Glutamatergic neuron (in vitro differentiated cells): ENCODE measurements around the gene PLEKHM2. TPM values are rescaled to one million over a fixed set of nuclear protein-coding genes. Genes with fewer than 3 reads are reported as not detected.

Source experiments
- DNase-seq: peaks from one replicate; pipeline ENCODE4 v3.0.0; 2022
- H3K27ac Mint-ChIP-seq: one replicate; pipeline ENCODE4 v1.8.0; 2020; ENCODE audit warnings: mild to moderate bottlenecking, mixed read lengths, inconsistent platforms; ENCODE audit not compliant: unreplicated experiment
- H3K27me3 Mint-ChIP-seq: one replicate; pipeline ENCODE4 v1.8.0; 2020; ENCODE audit warnings: mild to moderate bottlenecking, moderate library complexity, mixed read lengths, inconsistent platforms; ENCODE audit not compliant: unreplicated experiment
- H3K36me3 Mint-ChIP-seq: one replicate; pipeline ENCODE4 v1.8.0; 2020; ENCODE audit warnings: mild to moderate bottlenecking, mixed read lengths, inconsistent platforms; ENCODE audit not compliant: unreplicated experiment
- H3K4me1 Mint-ChIP-seq: one replicate; pipeline ENCODE4 v1.8.0; 2020; ENCODE audit warnings: mild to moderate bottlenecking, low read depth, mixed read lengths, inconsistent platforms; ENCODE audit not compliant: unreplicated experiment
- H3K4me3 Mint-ChIP-seq: one replicate; pipeline ENCODE4 v1.8.0; 2020; ENCODE audit warnings: mild to moderate bottlenecking, mixed read lengths, inconsistent platforms; ENCODE audit not compliant: unreplicated experiment
- H3K9me3 Mint-ChIP-seq: one replicate; pipeline ENCODE4 v1.8.0; 2020; ENCODE audit warnings: mild to moderate bottlenecking, moderate library complexity, mixed read lengths, inconsistent platforms; ENCODE audit not compliant: unreplicated experiment
- total RNA-seq: library from RNA; stranded (reverse); fragmentation: NEBNext Ultra II Directional; extraction: Animal tissue kit (Norgen Biotek cat#: 25700); gene quantifications from one replicate; pipeline ENCODE4 v1.2.1, GENCODE V29; 2021; ENCODE audit not compliant: unreplicated experiment
- TF ChIP-seq, protein P1 (sequence below): fragments of 200-600 bp; sonication (generic); IDR thresholded peaks from one replicate; pipeline ENCODE4 v1.5.0; 2021; ENCODE audit not compliant: partially characterized antibody, unreplicated experiment

Gene PLEKHM2
- total RNA-seq, 1 donor from 2014 or later = 66.9 TPM

GRCh38 chr1:15719381-15720120 is 35.4 kb downstream of the PLEKHM2 start:
- DNase-seq = no peak
- H3K36me3 Mint-ChIP-seq = no peaks in the 10 kb centered on the region
- H3K9me3 Mint-ChIP-seq = peaks cover 14% of the 10 kb centered on the region
- no peak overlapping the region for H3K27ac Mint-ChIP-seq
- peaks cover 10% of the 10 kb centered on the region for H3K27me3 Mint-ChIP-seq
- no peak overlapping the region for H3K4me3 Mint-ChIP-seq
- TF ChIP-seq, protein P1, sequence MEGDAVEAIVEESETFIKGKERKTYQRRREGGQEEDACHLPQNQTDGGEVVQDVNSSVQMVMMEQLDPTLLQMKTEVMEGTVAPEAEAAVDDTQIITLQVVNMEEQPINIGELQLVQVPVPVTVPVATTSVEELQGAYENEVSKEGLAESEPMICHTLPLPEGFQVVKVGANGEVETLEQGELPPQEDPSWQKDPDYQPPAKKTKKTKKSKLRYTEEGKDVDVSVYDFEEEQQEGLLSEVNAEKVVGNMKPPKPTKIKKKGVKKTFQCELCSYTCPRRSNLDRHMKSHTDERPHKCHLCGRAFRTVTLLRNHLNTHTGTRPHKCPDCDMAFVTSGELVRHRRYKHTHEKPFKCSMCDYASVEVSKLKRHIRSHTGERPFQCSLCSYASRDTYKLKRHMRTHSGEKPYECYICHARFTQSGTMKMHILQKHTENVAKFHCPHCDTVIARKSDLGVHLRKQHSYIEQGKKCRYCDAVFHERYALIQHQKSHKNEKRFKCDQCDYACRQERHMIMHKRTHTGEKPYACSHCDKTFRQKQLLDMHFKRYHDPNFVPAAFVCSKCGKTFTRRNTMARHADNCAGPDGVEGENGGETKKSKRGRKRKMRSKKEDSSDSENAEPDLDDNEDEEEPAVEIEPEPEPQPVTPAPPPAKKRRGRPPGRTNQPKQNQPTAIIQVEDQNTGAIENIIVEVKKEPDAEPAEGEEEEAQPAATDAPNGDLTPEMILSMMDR = no peak
- H3K4me1 Mint-ChIP-seq = peaks cover 14% of the 10 kb centered on the region

DNA sequence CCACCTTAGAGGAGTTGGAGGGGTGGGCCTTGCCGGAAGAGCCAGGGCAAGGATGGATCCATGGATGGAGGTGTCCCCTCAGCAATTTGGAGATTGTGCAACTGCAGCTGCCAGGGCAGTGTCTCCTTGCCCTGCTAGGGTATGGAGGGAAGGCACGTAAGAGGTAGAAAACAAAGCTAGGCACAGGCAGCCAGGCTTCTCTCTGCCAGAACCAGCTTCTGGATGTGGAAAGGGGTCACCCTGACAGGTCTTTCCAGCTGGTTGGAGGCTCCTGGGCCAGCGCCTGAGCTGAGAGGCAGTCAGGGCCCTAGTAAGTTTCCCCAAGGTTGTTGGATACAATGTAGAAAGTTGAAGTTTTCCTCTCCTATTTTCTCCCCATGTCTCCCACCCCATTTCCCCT is 36.7 kb downstream of the PLEKHM2 start:
- Mint-ChIP-seq H3K27me3 (peaks cover 10% of the 10 kb centered on the region), H3K4me1 (peaks cover 13% of the 10 kb centered on the region), H3K9me3 (peaks cover 12% of the 10 kb centered on the region), H3K4me3 (no peak overlapping the region), H3K27ac (no peak overlapping the region), H3K36me3 (peaks cover under 1% of the 10 kb centered on the region)
- no peak for DNase-seq
- TF ChIP-seq, protein P1 = no peak

DNA sequence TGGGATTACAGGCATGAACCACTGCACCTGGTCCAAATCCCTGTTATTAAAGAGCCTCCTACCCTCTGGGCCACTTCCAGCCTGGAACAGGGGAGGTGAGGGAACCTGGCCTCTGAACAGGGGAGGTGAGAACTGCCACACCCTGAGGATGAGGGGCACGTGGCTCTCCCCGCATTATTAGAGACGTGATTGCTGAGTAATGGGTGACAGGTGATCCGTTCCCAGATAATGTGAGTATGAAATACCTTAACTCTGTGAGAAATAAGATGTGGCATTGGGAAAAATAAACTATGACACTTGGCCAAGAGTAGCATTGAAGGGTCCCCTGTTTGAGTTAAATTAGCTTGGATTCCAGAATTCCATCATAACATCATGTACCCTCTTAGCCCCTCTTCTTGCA is 38.3 kb downstream of the PLEKHM2 start:
- TF ChIP-seq, protein P1 = no peak
- peaks cover 4% of the 10 kb centered on the region for H3K36me3 Mint-ChIP-seq
- DNase-seq = no peak
- H3K9me3 Mint-ChIP-seq = peaks cover 12% of the 10 kb centered on the region
- H3K27me3 Mint-ChIP-seq = peaks cover 6% of the 10 kb centered on the region
- H3K27ac Mint-ChIP-seq = peak overlapping the region; percentile 88
- H3K4me1 Mint-ChIP-seq = peaks cover 23% of the 10 kb centered on the region
- peak overlapping the region; percentile 36 for H3K4me3 Mint-ChIP-seq

DNA sequence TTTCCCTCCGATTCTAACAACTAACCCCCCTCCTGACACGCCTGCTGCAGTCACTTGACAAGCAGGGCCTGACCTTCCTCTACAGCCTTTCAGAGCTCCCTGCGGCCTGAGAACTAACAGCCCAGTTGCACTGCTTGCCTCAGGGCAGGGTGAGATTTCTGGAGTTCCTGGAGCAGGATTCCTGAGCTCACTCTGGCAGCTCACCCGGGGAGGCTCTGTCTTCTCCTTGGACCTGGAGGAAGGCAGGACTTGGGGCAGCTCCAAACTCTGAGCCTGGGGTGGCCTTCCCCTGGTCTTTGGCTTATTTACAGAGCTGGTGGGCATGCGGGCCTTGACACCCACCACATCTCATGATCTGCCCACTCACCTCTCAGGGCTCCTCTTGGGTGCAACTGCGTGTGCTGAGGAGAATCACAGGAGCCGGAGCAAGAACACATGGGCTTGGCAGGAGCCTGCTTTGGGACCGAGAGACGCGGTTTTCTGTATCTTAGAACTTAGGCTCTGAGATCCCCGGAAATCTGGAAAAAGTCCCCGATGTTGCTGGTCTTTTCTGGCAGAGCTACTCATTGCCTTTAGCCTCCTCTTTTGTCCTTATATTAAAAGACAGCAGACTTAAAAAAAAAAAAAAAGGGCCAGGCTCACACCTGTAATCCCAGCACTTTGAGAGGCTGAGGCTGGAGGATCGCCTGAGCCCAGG is 38.9 kb downstream of the PLEKHM2 start:
- peaks cover 12% of the 10 kb centered on the region for H3K9me3 Mint-ChIP-seq
- TF ChIP-seq, protein P1 = no peak
- peak overlapping the region; percentile 36 for H3K4me3 Mint-ChIP-seq

More for the DNA sequence above, 38.9 kb downstream of the PLEKHM2 start:
- Mint-ChIP-seq H3K27ac (peak overlapping the region; percentile 88), H3K27me3 (peaks cover 6% of the 10 kb centered on the region), H3K4me1 (peaks cover 28% of the 10 kb centered on the region), H3K36me3 (peaks cover 4% of the 10 kb centered on the region)
- no peak for DNase-seq
